ACC112 (cell line): ENCODE measurements around the gene PAX5.

ENCODE experiments used
- H2AFZ ChIP-seq: fragments of 200-600 bp; sonication (generic); one replicate; pipeline ENCODE4 v1.6.0; 2017; ENCODE audit warnings: antibody characterized with exemption, low read length; ENCODE audit not compliant: unreplicated experiment
- H3K27ac ChIP-seq: fragments of 200-600 bp; sonication (generic); 2 replicates; pipeline ENCODE4 v1.5.1; 2014; ENCODE audit warnings: low read depth, mild to moderate bottlenecking, antibody characterized with exemption, low read length, moderate library complexity
- H3K27me3 ChIP-seq: fragments of 200-600 bp; sonication (generic); 2 replicates; pipeline ENCODE4 v1.6.1; 2014; ENCODE audit warnings: mild to moderate bottlenecking, antibody characterized with exemption, low read length, moderate library complexity, mixed read lengths; ENCODE audit not compliant: insufficient read depth
- H3K36me3 ChIP-seq: fragments of 200-600 bp; sonication (generic); 2 replicates; pipeline ENCODE4 v1.6.1; 2016; ENCODE audit warnings: mild to moderate bottlenecking, antibody characterized with exemption, low read length, moderate library complexity, mixed read lengths; ENCODE audit not compliant: insufficient read depth
- H3K4me1 ChIP-seq: fragments of 200-600 bp; sonication (generic); one replicate; pipeline ENCODE4 v1.6.1; 2016; ENCODE audit warnings: low read length, mixed read lengths; ENCODE audit not compliant: insufficient read depth, unreplicated experiment, control insufficient read depth
- H3K4me3 ChIP-seq: fragments of 200-600 bp; sonication (generic); 2 replicates; pipeline ENCODE4 v1.5.1; 2014; ENCODE audit warnings: mild to moderate bottlenecking, low read depth, low read length
- H3K79me2 ChIP-seq: fragments of 200-600 bp; sonication (generic); one replicate; pipeline ENCODE4 v1.6.0; 2016; ENCODE audit warnings: low read length; ENCODE audit not compliant: control insufficient read depth, unreplicated experiment, insufficient read depth

PAX5 gene

DNA sequence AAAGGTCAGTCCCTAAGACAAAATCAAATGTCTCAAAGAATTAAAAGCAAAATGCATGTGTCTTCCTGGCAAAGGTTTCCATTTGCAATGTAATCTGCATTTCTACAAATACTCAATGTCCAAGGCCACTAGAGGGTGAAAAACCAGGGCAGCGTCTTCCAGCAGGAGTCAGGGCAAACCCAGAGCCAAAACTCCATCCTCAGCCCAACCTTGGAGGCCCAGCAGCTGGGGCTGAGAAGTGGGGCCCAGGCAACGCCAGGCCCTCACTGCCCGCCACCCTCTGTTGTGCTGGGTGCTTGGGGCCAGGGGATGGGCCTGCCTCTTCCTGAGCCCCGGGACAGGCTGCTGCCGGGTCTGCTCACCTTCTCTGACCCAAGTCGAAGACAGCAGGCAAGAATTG lies 200.1 kb downstream of the PAX5 start:
- Histone ChIP-seq H3K27me3 (peaks cover 61% of the 10 kb centered on the region), H3K4me1 (no peaks in the 10 kb centered on the region), H3K27ac (no peak overlapping the region), H3K36me3 (no peaks in the 10 kb centered on the region), H3K79me2 (no peaks in the 10 kb centered on the region), H2AFZ (no peak overlapping the region), H3K4me3 (no peak overlapping the region)

DNA sequence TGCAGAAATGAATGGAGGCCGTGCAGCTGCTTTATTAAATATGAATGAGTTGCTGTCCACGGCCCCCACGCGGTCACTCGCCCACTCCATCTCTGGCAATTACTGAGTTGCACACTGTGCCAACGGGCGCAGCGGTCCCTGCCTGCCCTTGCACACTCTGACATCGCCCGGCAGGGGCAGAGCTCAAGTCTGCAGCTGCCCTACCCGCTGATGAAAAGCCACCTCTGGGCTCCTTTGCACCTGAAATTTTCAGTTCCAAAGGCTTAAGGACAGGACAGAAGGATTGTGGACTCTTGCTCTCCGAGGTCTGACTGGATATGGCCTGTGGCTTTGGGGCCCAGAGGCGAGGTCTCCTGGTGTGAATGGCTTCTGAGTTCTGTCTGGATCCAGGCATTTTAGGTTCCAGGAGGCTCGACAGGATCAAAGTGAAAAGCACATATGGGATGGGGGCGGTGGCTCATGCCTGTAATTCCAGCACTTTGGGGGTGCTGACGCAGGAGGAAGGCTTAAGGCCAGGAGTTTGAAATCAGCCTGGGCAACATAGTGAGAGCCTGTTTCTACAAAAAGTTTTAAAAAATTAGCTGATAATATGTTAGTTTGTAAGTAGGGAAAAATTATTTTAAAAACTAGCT lies 201.8 kb downstream of the PAX5 start:
- no peaks in the 10 kb centered on the region for H3K36me3 ChIP-seq
- H3K27me3 ChIP-seq, result peaks cover 60% of the 10 kb centered on the region
- no peak overlapping the region for H3K27ac ChIP-seq
- no peak overlapping the region for H3K4me3 ChIP-seq
- no peaks in the 10 kb centered on the region for H3K4me1 ChIP-seq
- H3K79me2 ChIP-seq, result no peaks in the 10 kb centered on the region
- no peak overlapping the region for H2AFZ ChIP-seq

DNA sequence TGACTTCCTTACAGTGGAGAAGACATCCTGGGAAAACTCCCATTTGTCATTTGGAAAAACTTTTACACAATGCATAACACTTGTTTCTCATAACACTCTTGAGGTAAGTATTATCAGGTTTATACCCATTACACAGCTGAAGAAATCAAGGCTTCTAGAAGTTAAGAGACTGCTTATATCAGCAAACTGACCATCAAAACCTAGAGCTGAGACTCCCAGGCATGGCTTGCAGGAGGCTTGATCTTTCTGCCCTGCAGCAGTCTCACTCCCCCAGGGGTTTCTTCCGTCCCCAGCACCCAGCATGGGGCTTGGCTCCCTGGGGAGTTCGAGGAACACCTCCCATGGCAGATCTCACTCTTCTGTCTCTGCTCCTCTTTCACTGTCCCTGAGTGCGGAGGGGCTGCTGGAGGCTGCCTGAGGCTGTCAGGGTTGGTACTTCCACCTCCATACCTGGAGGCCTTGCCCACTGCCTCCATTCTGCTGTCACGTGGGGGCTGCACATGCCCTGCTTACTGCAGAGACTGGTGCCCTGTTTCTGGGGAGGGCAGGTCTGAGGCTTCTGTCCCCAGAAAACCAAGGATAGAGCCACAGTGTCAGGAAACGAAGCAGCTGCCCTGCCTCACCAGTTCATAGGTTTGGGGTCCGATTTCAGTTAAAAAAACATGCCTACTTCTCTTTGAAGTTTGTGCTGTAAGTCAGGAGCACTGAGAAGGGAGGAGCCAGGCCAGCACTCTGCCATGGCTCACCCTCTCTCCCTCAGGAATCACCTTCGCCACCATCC lies 202.5 kb downstream of the PAX5 start:
- H3K4me1 ChIP-seq, result no peaks in the 10 kb centered on the region
- no peaks in the 10 kb centered on the region for H3K79me2 ChIP-seq
- no peak overlapping the region for H3K4me3 ChIP-seq
- H3K27me3 ChIP-seq, result peaks cover 63% of the 10 kb centered on the region
- H3K27ac ChIP-seq, result no peak overlapping the region
- H2AFZ ChIP-seq, result no peak overlapping the region
- H3K36me3 ChIP-seq, result no peaks in the 10 kb centered on the region

DNA sequence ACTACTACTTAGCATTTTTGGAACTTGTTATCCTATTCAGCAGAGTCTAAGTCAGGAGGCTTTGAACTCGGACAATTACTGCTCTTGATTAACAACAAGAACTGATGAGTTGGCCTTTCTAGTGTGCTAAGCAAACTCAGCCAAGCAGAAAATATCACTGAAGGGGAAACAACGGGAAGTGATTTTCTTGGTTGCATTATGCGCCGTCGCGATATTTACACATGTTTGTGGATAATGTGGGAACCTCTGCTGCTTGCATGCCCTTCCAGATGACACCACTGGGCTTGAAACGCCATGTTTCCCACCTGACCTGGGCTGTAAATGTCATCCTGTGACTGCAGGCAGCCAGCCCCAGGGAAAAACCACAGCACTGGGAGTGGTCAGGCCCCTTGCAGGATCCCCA lies 205.5 kb downstream of the PAX5 start:
- Histone ChIP-seq H2AFZ (no peak overlapping the region), H3K36me3 (no peaks in the 10 kb centered on the region), H3K27me3 (peaks cover 91% of the 10 kb centered on the region), H3K27ac (no peak overlapping the region), H3K79me2 (no peaks in the 10 kb centered on the region), H3K4me1 (no peaks in the 10 kb centered on the region), H3K4me3 (no peak overlapping the region)

DNA sequence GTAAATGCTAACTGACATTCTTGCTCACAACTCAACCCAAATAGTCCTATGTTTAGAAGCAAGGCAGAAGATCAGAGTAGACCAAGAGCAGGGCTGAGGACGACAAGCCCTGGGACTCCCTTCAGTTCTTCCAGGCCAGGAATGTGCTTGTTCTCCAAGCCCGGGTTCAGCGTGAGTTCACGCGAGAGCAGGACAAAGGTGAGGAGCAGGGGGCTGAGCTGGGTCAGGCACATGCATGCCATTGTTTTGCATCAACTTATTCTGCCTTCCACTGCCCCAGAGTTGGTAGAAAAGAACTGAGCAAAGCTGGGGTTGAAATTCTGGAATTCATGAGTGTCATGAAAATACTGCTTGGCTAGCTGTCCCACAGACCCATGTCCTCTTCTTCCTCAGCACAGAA lies 206.5 kb downstream of the PAX5 start:
- no peaks in the 10 kb centered on the region for H3K79me2 ChIP-seq
- H3K4me3 ChIP-seq, result no peak overlapping the region
- no peak overlapping the region for H2AFZ ChIP-seq
- no peaks in the 10 kb centered on the region for H3K36me3 ChIP-seq
- H3K4me1 ChIP-seq, result no peaks in the 10 kb centered on the region
- no peak overlapping the region for H3K27ac ChIP-seq
- peaks cover 96% of the 10 kb centered on the region for H3K27me3 ChIP-seq

DNA sequence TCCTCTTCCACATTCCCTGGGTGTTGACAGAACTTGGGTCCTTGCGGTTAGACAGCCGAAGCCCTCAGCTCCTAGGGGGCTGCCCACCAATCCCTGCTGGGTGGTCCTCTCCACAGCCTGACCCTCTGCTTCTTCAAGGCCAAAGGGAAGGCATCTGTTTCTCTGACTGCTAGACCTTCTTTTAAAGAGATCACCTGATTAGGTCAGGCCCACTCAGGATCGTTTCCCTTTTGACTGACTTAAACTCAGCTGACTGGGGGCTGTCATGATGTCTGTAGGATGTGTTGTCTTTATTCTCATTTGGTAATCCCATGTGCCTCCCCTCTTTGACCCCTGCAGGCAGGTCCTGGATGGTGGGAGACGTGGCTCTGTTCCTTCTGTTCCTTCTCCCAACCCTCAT lies 207.5 kb downstream of the PAX5 start:
- H3K4me3 ChIP-seq, result no peak overlapping the region
- no peak overlapping the region for H3K27ac ChIP-seq
- no peak overlapping the region for H2AFZ ChIP-seq

DNA sequence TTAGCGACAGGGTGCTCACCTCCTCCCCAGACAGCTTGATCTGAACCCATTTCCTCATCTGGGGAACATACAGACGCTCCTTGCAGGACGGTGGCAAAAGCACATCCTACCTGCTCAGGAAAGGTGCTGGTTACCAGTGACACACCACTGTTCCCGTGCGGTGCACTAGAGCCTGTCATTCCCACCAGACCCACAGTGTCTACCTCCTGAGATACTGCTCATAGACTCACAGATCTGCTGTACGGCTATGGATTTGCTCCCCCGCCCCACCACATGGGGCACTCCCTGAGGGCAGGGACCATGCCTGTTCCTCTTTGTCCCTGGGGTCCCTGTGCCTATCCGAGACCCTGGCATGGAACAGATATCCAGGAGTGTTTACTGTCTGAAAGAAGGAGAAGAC lies 208.9 kb downstream of the PAX5 start:
- peaks cover 98% of the 10 kb centered on the region for H3K27me3 ChIP-seq
- no peak overlapping the region for H3K27ac ChIP-seq
- no peaks in the 10 kb centered on the region for H3K36me3 ChIP-seq
- H3K79me2 ChIP-seq, result no peaks in the 10 kb centered on the region
- H3K4me1 ChIP-seq, result no peaks in the 10 kb centered on the region
- H3K4me3 ChIP-seq, result no peak overlapping the region
- H2AFZ ChIP-seq, result no peak overlapping the region

More for the DNA sequence above, 207.5 kb downstream of the PAX5 start:
- Histone ChIP-seq H3K36me3 (no peaks in the 10 kb centered on the region), H3K79me2 (no peaks in the 10 kb centered on the region), H3K27me3 (peaks cover 96% of the 10 kb centered on the region), H3K4me1 (no peaks in the 10 kb centered on the region)

DNA sequence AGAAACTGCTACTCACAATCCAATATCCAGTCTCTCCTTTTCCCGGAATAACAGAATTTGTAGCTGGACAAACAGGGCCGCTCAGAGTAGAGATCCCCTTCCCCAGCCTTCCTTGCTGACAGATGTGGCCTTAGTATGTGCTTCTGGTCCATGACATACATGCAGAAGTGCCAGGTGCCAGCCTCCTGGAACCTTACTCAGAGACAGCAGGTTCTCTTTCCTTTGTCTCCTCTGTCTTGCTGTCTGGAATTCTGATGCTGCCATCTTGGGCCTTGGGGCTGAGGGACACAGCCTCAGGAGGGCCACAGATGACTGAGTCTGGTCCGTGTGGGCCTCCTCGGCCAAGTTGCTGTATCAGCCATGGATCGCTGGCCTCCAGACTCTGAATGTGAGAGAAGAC lies 210.1 kb downstream of the PAX5 start:
- Histone ChIP-seq H3K27ac (no peak overlapping the region), H3K27me3 (peaks cover 98% of the 10 kb centered on the region), H2AFZ (no peak overlapping the region), H3K79me2 (no peaks in the 10 kb centered on the region), H3K36me3 (no peaks in the 10 kb centered on the region), H3K4me3 (no peak overlapping the region), H3K4me1 (no peaks in the 10 kb centered on the region)

DNA sequence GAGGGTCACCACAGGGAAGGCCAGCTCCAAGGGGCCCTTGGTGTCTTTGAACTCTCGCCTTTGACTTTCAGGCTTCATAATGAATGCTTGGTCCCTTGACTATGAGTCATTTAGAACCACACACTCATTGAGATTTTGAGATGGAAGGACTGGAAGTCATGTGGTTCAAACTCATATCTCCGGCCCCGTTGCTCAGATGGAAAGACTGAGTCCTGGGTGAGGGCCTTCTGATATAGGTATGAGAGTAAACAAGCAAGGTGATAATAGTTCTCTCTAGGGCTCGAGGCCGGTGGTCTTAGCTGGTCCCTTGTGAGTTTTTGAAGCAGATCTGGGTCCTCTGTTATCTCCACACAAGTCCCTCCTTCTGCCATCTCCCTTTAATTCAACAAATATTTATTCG lies 210.6 kb downstream of the PAX5 start:
- no peak overlapping the region for H3K27ac ChIP-seq
- H3K4me1 ChIP-seq, result no peaks in the 10 kb centered on the region
- peaks cover 99% of the 10 kb centered on the region for H3K27me3 ChIP-seq
- no peaks in the 10 kb centered on the region for H3K79me2 ChIP-seq
- H3K4me3 ChIP-seq, result no peak overlapping the region
- H2AFZ ChIP-seq, result no peak overlapping the region
- H3K36me3 ChIP-seq, result no peaks in the 10 kb centered on the region

DNA sequence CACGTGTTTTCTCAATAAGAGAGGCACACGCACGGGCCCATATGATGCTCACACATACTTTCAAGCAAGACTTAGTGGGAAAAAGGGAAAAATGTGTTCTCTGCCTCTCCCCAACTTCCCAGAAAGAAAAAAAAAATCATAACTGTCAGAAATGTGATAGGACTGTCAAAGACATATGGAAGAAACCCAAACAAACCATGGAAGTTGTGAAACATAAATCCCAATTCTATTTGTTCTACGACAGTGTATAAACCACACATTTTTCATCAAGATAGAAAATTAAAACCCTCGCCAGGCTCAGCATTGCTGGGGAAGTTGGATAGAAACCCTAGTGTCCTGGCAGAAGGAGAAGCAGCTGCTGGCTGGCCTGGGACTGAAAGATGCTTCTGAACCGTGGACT lies 211.9 kb downstream of the PAX5 start:
- Histone ChIP-seq H3K4me3 (no peak overlapping the region), H3K36me3 (no peaks in the 10 kb centered on the region), H3K79me2 (no peaks in the 10 kb centered on the region), H3K4me1 (no peaks in the 10 kb centered on the region), H3K27ac (no peak overlapping the region), H3K27me3 (peaks cover 99% of the 10 kb centered on the region), H2AFZ (no peak overlapping the region)

DNA sequence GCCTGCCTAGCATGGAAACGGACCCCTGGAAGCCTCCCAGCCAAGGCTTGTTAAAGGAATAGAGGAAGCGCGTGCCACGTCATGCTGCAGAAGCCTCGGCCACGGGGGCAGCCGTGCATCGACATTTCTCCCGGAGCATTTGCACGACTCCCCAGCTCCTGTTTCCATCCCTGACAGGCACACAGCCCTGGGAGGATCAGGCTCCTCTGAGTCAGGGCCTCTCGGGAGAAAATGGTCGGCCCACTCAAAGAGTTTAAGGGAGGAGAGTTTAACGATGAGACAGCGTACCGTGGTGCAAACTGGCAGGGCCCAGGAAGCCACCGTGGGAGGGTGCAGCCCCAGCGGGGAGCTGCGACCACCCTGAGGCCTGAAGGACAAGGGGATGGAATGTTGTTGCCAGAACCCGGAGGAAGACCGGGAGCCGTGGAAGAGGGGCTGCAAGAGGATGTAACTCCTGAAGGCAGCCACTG lies 213.6 kb downstream of the PAX5 start:
- H3K4me3 ChIP-seq, result no peak overlapping the region
- H3K36me3 ChIP-seq, result no peaks in the 10 kb centered on the region
- H3K27me3 ChIP-seq, result peaks cover 92% of the 10 kb centered on the region
- no peaks in the 10 kb centered on the region for H3K79me2 ChIP-seq
- no peak overlapping the region for H3K27ac ChIP-seq
- H2AFZ ChIP-seq, result no peak overlapping the region
- no peaks in the 10 kb centered on the region for H3K4me1 ChIP-seq
